Hypothalamus (tissue), 51 donors: ENCODE results near the gene POLR3B.

Experiments used
- DNase-seq, 51 donors: peaks; one replicate each; lab custom pipeline; 2025; lab: John Stamatoyannopoulos, UW

POLR3B gene

GRCh38 chr12:106392759-106393158 is 35.2 kb downstream of the POLR3B start:
- DNase-seq: no peak

GRCh38 chr12:106409878-106410277 is 52.3 kb downstream of the POLR3B start:
- DNase-seq: no peak

- no peak for DNase-seq
Observed at GRCh38 chr12:106412563-106412962, 55.0 kb downstream of the POLR3B start.

GRCh38 chr12:106415134-106415533 is 57.6 kb downstream of the POLR3B start:
- DNase-seq: no peak

- no peak for DNase-seq
Observed at GRCh38 chr12:106416273-106416672, 58.7 kb downstream of the POLR3B start.

- no peak for DNase-seq
Observed at GRCh38 chr12:106417926-106418910, 60.7 kb downstream of the POLR3B start.

- no peak for DNase-seq
Observed at GRCh38 chr12:106418970-106419369, 61.4 kb downstream of the POLR3B start.

GRCh38 chr12:106423291-106423690 is 65.7 kb downstream of the POLR3B start:
- DNase-seq: no peak

GRCh38 chr12:106425061-106425702 is 67.6 kb downstream of the POLR3B start:
- no peak for DNase-seq

- DNase-seq: peak in 1 of 51 donors; percentile 47
Observed at GRCh38 chr12:106427917-106428316, 70.4 kb downstream of the POLR3B start.

- peak in 9 of 51 donors; percentile 4 to 55 (median 14) for DNase-seq
Observed at GRCh38 chr12:106428384-106428783, 70.8 kb downstream of the POLR3B start.

- no peak for DNase-seq
Observed at GRCh38 chr12:106429043-106429552, 71.5 kb downstream of the POLR3B start.

- DNase-seq: no peak
Observed at GRCh38 chr12:106429636-106430035, 72.1 kb downstream of the POLR3B start.

- DNase-seq: no peak
Observed at GRCh38 chr12:106431839-106432411, 74.4 kb downstream of the POLR3B start.

GRCh38 chr12:106433055-106433454 is 75.5 kb downstream of the POLR3B start:
- no peak for DNase-seq

GRCh38 chr12:106434526-106434925 is 77.0 kb downstream of the POLR3B start:
- DNase-seq: peak in 12 of 51 donors; percentile 1 to 29 (median 10)

GRCh38 chr12:106436164-106436563 is 78.6 kb downstream of the POLR3B start:
- peak in 1 of 51 donors; percentile 6 for DNase-seq

GRCh38 chr12:106442575-106442974 is 85.0 kb downstream of the POLR3B start:
- DNase-seq: no peak

GRCh38 chr12:106445053-106445452 is 87.5 kb downstream of the POLR3B start:
- no peak for DNase-seq

- no peak for DNase-seq
Observed at GRCh38 chr12:106445959-106446358, 88.4 kb downstream of the POLR3B start.
